Neural progenitor cell (in vitro differentiated cells): ENCODE data around the gene COL26A1. TPM values are rescaled to one million over a fixed set of nuclear protein-coding genes. Genes with fewer than 3 reads are reported as not detected.

Source experiments
- DNase-seq: peaks from one replicate; pipeline ENCODE4 v3.0.0-alpha.2; 2016; ENCODE audit warnings: low spot score
- H2AFZ ChIP-seq: fragments of 200-600 bp; sonication (generic); replicated peaks from 2 replicates; pipeline ENCODE4 v1.6.1; 2016; ENCODE audit warnings: antibody characterized with exemption
- H3F3A ChIP-seq: fragments of 200-600 bp; sonication (generic); 2 replicates; pipeline ENCODE4 v1.6.1; 2016; ENCODE audit warnings: antibody characterized with exemption, low read depth
- H3K27ac ChIP-seq: fragments of 200-600 bp; sonication (generic); 2 replicates; pipeline ENCODE4 v1.5.1; 2016; ENCODE audit warnings: mild to moderate bottlenecking
- H3K27me3 ChIP-seq: fragments of 200-600 bp; sonication (generic); 2 replicates; pipeline ENCODE4 v1.6.1; 2016; ENCODE audit warnings: mild to moderate bottlenecking, moderate library complexity
- H3K36me3 ChIP-seq: fragments of 200-600 bp; sonication (generic); 2 replicates; pipeline ENCODE4 v1.5.1; 2016
- H3K4me1 ChIP-seq: fragments of 200-600 bp; sonication (generic); 2 replicates; pipeline ENCODE4 v1.6.1; 2016; ENCODE audit warnings: mixed run types
- H3K4me2 ChIP-seq: fragments of 200-600 bp; sonication (generic); 2 replicates; pipeline ENCODE4 v1.6.1; 2016
- H3K4me3 ChIP-seq: fragments of 200-600 bp; sonication (generic); 2 replicates; pipeline ENCODE4 v1.5.1; 2016
- H3K79me2 ChIP-seq: fragments of 200-600 bp; sonication (generic); 2 replicates; pipeline ENCODE4 v1.6.1; 2016; ENCODE audit warnings: low read depth
- H3K9ac ChIP-seq: fragments of 200-600 bp; sonication (generic); 2 replicates; pipeline ENCODE4 v1.6.1; 2016
- H3K9me3 ChIP-seq: fragments of 200-600 bp; sonication (generic); 2 replicates; pipeline ENCODE4 v1.5.1; 2016; ENCODE audit warnings: low read depth
- H4K20me1 ChIP-seq: fragments of 200-600 bp; sonication (generic); 2 replicates; pipeline ENCODE4 v1.6.1; 2016; ENCODE audit warnings: low read depth
- H3K27ac Mint-ChIP-seq: 3 replicates; pipeline ENCODE4 v1.8.0; 2021; ENCODE audit warnings: mixed read lengths
- H3K27me3 Mint-ChIP-seq: 2 replicates; pipeline ENCODE4 v1.8.0; 2022; ENCODE audit warnings: low read depth, mild to moderate bottlenecking, inconsistent platforms, moderate library complexity, mixed read lengths; ENCODE audit not compliant: insufficient read depth
- H3K36me3 Mint-ChIP-seq: 3 replicates; pipeline ENCODE4 v1.8.0; 2021; ENCODE audit warnings: mixed read lengths
- H3K4me1 Mint-ChIP-seq: 3 replicates; pipeline ENCODE4 v1.8.0; 2021; ENCODE audit warnings: mixed read lengths
- H3K4me3 Mint-ChIP-seq: 3 replicates; pipeline ENCODE4 v1.8.0; 2021; ENCODE audit warnings: mild to moderate bottlenecking, moderate library complexity, mixed read lengths
- H3K9me3 Mint-ChIP-seq: 3 replicates; pipeline ENCODE4 v1.8.0; 2020; ENCODE audit warnings: mixed read lengths
- EZH2 ChIP-seq: fragments of 200-600 bp; sonication (generic); IDR thresholded peaks from 2 replicates; pipeline ENCODE4 v1.6.1; 2017; ENCODE audit warnings: antibody characterized with exemption, mild to moderate bottlenecking, moderate library complexity
- EZH2phosphoT487 ChIP-seq: fragments of 200-600 bp; sonication (generic); IDR thresholded peaks from 2 replicates; pipeline ENCODE4 v1.6.1; 2017; ENCODE audit warnings: antibody characterized with exemption
- total RNA-seq: library from RNA; depleted of rRNA; stranded (reverse); fragments of >200 nt; gene quantifications from 2 replicates; pipeline ENCODE4 v1.2.3, GENCODE V29; 2015; ENCODE audit warnings: low replicate concordance
- TF ChIP-seq, protein P1 (sequence below): fragments of 200-600 bp; sonication (generic); IDR thresholded peaks from 2 replicates; pipeline ENCODE4 v1.5.1; 2017; ENCODE audit warnings: antibody characterized with exemption, mild to moderate bottlenecking

The COL26A1 gene
- total RNA-seq, 1 donor from 2014 or later: 26.7 TPM

- Histone ChIP-seq H3K4me1 (no peaks in the 10 kb centered on the region), H3K9ac (no peak overlapping the region), H3K79me2 (peaks cover 73% of the 10 kb centered on the region), H2AFZ (no peak overlapping the region), H3K36me3 (no peaks in the 10 kb centered on the region), H3K27me3 (no peaks in the 10 kb centered on the region), H3K9me3 (no peaks in the 10 kb centered on the region), H3K4me3 (no peak overlapping the region), H3K4me2 (no peak overlapping the region), H4K20me1 (peaks cover 8% of the 10 kb centered on the region), H3F3A (no peaks in the 10 kb centered on the region), H3K27ac (no peak overlapping the region)
- Mint-ChIP-seq H3K36me3 (peaks cover 17% of the 10 kb centered on the region), H3K4me1 (peaks cover 28% of the 10 kb centered on the region), H3K27me3 (peaks cover 7% of the 10 kb centered on the region), H3K4me3 (no peak overlapping the region), H3K9me3 (no peaks in the 10 kb centered on the region), H3K27ac (peak overlapping the region; percentile 57)
- TF ChIP-seq EZH2phosphoT487 (no peak), EZH2 (no peak)
- TF ChIP-seq, protein P1, sequence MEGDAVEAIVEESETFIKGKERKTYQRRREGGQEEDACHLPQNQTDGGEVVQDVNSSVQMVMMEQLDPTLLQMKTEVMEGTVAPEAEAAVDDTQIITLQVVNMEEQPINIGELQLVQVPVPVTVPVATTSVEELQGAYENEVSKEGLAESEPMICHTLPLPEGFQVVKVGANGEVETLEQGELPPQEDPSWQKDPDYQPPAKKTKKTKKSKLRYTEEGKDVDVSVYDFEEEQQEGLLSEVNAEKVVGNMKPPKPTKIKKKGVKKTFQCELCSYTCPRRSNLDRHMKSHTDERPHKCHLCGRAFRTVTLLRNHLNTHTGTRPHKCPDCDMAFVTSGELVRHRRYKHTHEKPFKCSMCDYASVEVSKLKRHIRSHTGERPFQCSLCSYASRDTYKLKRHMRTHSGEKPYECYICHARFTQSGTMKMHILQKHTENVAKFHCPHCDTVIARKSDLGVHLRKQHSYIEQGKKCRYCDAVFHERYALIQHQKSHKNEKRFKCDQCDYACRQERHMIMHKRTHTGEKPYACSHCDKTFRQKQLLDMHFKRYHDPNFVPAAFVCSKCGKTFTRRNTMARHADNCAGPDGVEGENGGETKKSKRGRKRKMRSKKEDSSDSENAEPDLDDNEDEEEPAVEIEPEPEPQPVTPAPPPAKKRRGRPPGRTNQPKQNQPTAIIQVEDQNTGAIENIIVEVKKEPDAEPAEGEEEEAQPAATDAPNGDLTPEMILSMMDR: no peak
- no peak for DNase-seq
Observed at GRCh38 chr7:101370836-101371235, 8.2 kb downstream of the COL26A1 start.

- no peaks in the 10 kb centered on the region for H3K27me3 ChIP-seq
- no peaks in the 10 kb centered on the region for H3K36me3 ChIP-seq
- H3K4me1 ChIP-seq: peaks cover 11% of the 10 kb centered on the region
- H3K4me3 ChIP-seq: no peak overlapping the region
- H3K9ac ChIP-seq: no peak overlapping the region
- peaks cover 9% of the 10 kb centered on the region for H3K27me3 Mint-ChIP-seq
- TF ChIP-seq EZH2phosphoT487: no peak
- TF ChIP-seq, protein P1: no peak
- TF ChIP-seq EZH2: no peak
- H3K9me3 Mint-ChIP-seq: no peaks in the 10 kb centered on the region
- peaks cover 8% of the 10 kb centered on the region for H4K20me1 ChIP-seq
- H3F3A ChIP-seq: peaks cover 20% of the 10 kb centered on the region
- no peaks in the 10 kb centered on the region for H3K9me3 ChIP-seq
- no peak overlapping the region for H2AFZ ChIP-seq
- no peak overlapping the region for H3K4me2 ChIP-seq
- H3K4me1 Mint-ChIP-seq: peaks cover 33% of the 10 kb centered on the region
- peaks cover 42% of the 10 kb centered on the region for H3K79me2 ChIP-seq
- no peak overlapping the region for H3K4me3 Mint-ChIP-seq
- peak overlapping the region; percentile 15 for H3K27ac Mint-ChIP-seq
- DNase-seq: no peak
- peaks cover 6% of the 10 kb centered on the region for H3K36me3 Mint-ChIP-seq
- no peak overlapping the region for H3K27ac ChIP-seq
Observed at GRCh38 chr7:101373812-101374614, 11.3 kb downstream of the COL26A1 start.

DNA sequence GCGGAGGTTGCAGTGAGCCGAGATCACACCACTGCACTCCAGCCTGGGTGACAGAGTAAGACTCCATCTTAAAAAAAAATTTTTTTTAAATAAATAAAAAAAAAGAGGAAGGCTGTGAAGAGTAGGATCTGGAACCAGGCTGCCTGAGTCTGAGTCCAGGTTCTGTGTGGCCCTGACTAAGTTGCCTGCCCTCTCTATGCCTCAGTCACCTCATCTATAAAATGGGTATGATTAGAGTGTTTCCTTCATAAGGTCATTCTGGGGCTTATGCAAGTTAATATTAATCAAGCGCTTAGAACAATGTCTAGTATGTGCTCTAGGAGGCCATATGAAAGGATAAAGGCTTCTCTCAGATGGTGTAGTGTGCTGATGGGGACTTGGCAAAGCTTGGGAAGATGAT lies 12.3 kb downstream of the COL26A1 start:
- peaks cover 39% of the 10 kb centered on the region for H3K4me1 Mint-ChIP-seq
- Histone ChIP-seq H3K4me1 (peaks cover 13% of the 10 kb centered on the region), H4K20me1 (peaks cover 8% of the 10 kb centered on the region), H3K27me3 (no peaks in the 10 kb centered on the region), H3K9me3 (no peaks in the 10 kb centered on the region), H3K79me2 (peaks cover 43% of the 10 kb centered on the region), H3K4me3 (no peak overlapping the region), H3K9ac (no peak overlapping the region), H3K4me2 (no peak overlapping the region), H3K36me3 (no peaks in the 10 kb centered on the region), H3F3A (peaks cover 25% of the 10 kb centered on the region), H3K27ac (no peak overlapping the region), H2AFZ (no peak overlapping the region)
- no peaks in the 10 kb centered on the region for H3K9me3 Mint-ChIP-seq
- peaks cover 11% of the 10 kb centered on the region for H3K36me3 Mint-ChIP-seq
- H3K27me3 Mint-ChIP-seq: peaks cover 9% of the 10 kb centered on the region
- H3K27ac Mint-ChIP-seq: no peak overlapping the region
- TF ChIP-seq, protein P1: no peak
- no peak for TF ChIP-seq EZH2phosphoT487
- no peak for TF ChIP-seq EZH2
- H3K4me3 Mint-ChIP-seq: no peak overlapping the region
- DNase-seq: no peak
